Stimulated activated CD8-positive, alpha-beta memory T cell treated with anti-CD3 and anti-CD28 coated beads, Interleukin-7, amount 100 ng/mL, for 1 hour (primary cell): ENCODE results near the gene TVP23A.
"Not testable (repeated sequence)": the region's sequence is repeated elsewhere in the genome, so short reads cannot be mapped to it uniquely, and the experiment has no call there.

Source experiments
- DNase-seq, 2 donors: peaks; one replicate each; pipeline ENCODE4 v3.0.0-alpha.2; 2020; ENCODE audit warnings: low read depth in 2 of 2

Gene TVP23A

GRCh38 chr16:10745841-10746240 is 72.8 kb downstream of the TVP23A start:
- DNase-seq: no peak

GRCh38 chr16:10744370-10745030 is 74.1 kb downstream of the TVP23A start:
- no peak for DNase-seq

GRCh38 chr16:10743610-10744369 is 74.8 kb downstream of the TVP23A start, which contains the start of gene NUBP1:
NUBP1 (plus strand) TSS chr16:10743842; CDS start chr16:10743864, 22 bp downstream.
- DNase-seq: peak; percentile 99

GRCh38 chr16:10743227-10743609 is 75.4 kb downstream of the TVP23A start:
- no peak for DNase-seq

GRCh38 chr16:10741844-10742243 is 76.8 kb downstream of the TVP23A start:
- DNase-seq: no peak

- DNase-seq: not testable (repeated sequence)
Observed at GRCh38 chr16:10741249-10741648, 77.3 kb downstream of the TVP23A start.

GRCh38 chr16:10740845-10741208 is 77.8 kb downstream of the TVP23A start:
- DNase-seq: no peak

GRCh38 chr16:10740000-10740844 is 78.4 kb downstream of the TVP23A start:
- DNase-seq: no peak

- no peak for DNase-seq
Observed at GRCh38 chr16:10738231-10739077, 80.1 kb downstream of the TVP23A start.

- DNase-seq: peak; percentile 48 to 49
Observed at GRCh38 chr16:10737068-10737625, 81.4 kb downstream of the TVP23A start.

GRCh38 chr16:10731790-10732189 is 86.8 kb downstream of the TVP23A start:
- no peak for DNase-seq

- DNase-seq: no peak
Observed at GRCh38 chr16:10729104-10730048, 89.2 kb downstream of the TVP23A start.

- no peak for DNase-seq
Observed at GRCh38 chr16:10728003-10728887, 90.3 kb downstream of the TVP23A start.
